Activated CD4-positive, CD25-positive, alpha-beta regulatory T cell treated with anti-CD3 and anti-CD28 coated beads, Interleukin-2, amount 50 U/mL, for 24 hours (primary cell): Measurements from ENCODE around the gene LY6G6D.

Experiments
- ATAC-seq, 2 donors: fragments of 150-1000 bp; cut with Tn5 transposase; one replicate each; pipeline ENCODE4 v1.10.0; 2021; ENCODE audit warnings: mild to moderate bottlenecking in 1 of 2, moderate library complexity in 1 of 2

LY6G6D gene

GRCh38 chr6:31715022-31715958 is at the start of gene LY6G6D:
LY6G6D (plus strand) TSS chr6:31715348; CDS start chr6:31715356, 8 bp downstream.
- ATAC-seq: no peak

- peak; percentile 89 for ATAC-seq
These were observed 49.4 kb upstream of the LY6G6D start, which contains the start of gene CSNK2B for GRCh38 chr6:31665501-31666336. CSNK2B (plus strand) TSS chr6:31666080; CDS start chr6:31666832, 752 bp downstream.

GRCh38 chr6:31666337-31666965 is 48.7 kb upstream of the LY6G6D start:
- ATAC-seq: no peak

DNA sequence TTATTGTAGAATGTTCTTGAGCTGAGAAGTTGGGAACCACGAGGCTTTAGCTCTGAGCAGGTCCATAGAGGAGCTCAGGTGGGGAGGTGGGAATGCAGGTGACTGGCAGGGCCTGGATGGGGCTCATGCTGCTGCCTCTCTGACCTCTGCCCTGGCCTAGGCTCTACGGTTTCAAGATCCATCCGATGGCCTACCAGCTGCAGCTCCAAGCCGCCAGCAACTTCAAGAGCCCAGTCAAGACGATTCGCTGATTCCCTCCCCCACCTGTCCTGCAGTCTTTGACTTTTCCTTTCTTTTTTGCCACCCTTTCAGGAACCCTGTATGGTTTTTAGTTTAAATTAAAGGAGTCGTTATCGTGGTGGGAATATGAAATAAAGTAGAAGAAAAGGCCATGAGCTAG is 45.5 kb upstream of the LY6G6D start, which contains the start of gene LY6G5B:
LY6G5B (plus strand) TSS at position 301 of the 400 bp plus-strand sequence. CDS start 975 bp downstream, outside the sequence.
- no peak for ATAC-seq

DNA sequence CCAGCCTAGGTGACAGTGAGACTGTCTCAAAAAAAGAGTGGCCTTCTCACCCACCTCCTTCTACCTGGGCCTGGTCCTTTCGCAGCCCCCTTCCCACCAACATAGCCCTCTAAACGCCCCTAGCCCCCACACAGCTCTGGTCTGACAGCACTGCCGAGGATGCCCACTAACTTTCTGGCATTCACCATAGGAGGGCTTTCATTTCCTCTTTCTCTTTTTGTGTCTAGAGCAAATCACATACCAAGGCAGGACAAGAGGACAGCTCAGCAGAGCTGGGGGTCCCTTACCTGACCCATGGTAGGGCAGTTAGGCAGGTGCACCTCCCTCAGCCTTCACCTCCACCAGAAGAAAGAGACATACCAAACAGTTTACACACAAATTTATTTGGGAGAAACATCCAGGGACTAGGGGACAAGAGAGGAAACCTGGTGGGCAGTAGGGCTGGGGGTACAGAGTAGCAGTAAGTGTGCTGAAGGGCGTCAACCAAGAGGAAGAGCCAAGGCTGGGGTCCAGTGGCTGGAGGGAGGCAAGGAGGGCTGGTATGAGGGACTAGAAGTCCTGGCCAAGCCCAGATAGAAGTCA is 38.7 kb upstream of the LY6G6D start:
- ATAC-seq: no peak

- no peak for ATAC-seq
These were observed 38.2 kb upstream of the LY6G6D start for GRCh38 chr6:31676904-31677303.

- ATAC-seq: no peak
These were observed 37.2 kb upstream of the LY6G6D start for GRCh38 chr6:31677955-31678354.

GRCh38 chr6:31680226-31681134 is 34.7 kb upstream of the LY6G6D start, which contains the start of gene LY6G5C:
LY6G5C (minus strand) TSS chr6:31681067; CDS start chr6:31680373, 694 bp downstream.
- ATAC-seq: peak; percentile 73 to 77

GRCh38 chr6:31681135-31681671 is 33.9 kb upstream of the LY6G6D start:
- ATAC-seq: peak; percentile 53 to 60

- no peak for ATAC-seq
These were observed 31.6 kb upstream of the LY6G6D start for GRCh38 chr6:31683591-31683990.

- no peak for ATAC-seq
These were observed 28.7 kb upstream of the LY6G6D start for GRCh38 chr6:31686483-31686882.

DNA sequence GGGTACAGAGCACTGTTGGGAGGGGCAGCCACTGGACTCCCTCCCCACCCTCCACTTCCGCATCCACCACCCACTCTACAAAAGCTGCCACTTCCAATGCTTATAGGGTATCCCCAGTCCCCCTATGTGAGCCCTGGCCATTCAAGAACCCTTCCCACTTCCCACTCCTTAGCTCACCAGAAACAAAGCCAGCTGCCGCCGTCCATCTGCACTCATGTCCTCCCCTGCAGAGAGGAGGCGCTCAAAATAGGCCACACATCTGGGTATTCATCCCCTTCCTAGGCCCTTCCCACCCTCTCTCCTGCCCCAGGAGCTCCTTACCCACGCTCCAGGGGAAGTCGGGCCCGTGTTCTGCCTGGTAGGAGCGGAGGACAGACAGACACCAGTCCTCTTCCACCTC is 27.8 kb upstream of the LY6G6D start:
- ATAC-seq: no peak

DNA sequence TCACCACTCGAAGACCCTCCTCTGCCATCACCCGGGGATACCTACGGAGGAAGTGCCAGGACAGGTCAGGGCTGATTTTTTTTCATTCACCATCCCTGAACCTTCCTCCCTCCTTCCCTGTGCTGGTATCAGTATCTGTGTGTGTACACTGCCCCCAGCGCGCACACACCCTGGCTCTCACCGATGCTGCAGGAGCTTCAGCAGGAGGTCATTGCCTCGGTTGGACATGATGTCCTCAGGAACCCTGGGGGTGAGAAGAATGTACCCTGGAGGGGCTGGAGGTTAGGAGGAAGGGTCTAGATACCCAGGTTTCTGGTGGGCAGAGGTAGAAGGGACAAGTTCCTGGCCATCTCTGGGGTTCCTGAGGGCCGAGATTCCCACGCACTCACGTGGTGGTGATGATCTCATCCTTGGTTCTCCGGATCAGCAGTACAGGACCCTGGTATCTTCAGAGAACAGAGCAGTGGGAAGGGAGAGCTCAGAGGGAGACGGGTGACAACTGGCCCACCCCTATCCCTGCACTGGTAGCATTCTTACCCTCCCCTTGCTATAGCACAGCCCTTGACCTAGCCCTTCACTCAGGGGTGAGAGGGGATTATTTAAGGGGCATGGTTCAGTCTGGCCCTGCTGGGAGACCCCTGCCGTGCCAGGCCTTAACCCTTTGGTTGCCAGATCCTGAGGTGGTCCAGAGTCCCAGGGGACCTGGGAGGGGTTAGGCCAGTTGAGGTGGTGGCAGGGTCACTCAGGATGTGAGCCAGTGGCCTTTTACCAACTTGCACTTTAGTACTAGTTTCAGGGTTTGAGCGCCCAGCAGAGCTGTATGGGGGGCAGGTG is 27.1 kb upstream of the LY6G6D start:
- no peak for ATAC-seq

- no peak for ATAC-seq
These were observed 25.7 kb upstream of the LY6G6D start for GRCh38 chr6:31689249-31690110.

DNA sequence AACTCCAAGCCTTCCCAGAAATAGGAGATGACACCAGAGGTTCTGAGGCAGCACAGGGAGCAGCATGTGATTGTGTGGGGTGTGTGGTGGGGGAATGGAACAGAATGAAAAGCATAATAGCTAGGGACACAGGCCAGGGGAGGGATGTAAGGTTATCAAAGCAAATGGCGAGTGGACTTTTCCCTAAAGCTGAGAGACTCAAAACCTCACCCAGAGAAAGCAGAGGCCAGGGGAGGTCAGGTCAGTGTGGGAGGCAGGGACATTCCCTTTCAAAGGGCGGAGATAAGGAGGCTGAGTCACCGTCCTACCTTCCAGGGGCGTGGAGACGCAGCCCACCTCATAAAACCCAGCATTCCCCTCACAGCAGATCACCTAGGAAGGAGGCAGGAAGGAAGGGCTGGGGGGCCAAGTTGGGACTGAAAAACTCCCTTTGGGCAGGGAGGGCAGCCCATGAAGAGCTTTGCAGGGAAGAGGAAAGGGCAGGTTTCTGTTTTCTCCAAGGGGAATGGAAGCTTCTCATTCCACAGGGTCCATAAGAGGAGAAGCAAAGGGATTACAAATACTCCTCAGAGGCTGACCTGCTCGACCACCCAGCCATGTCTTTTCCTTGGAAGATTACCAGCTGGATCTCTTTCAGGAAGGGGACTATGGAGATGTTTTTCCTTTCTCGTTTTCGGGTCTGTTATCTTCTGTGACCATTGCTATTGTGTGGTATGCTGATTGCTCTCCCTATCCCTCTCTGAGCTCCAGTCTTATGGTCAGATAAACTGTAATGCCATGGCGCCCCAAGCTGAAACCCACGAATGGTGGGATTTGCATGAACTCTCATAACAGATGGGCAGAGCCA is 24.7 kb upstream of the LY6G6D start:
- ATAC-seq: no peak

GRCh38 chr6:31691078-31691463 is 24.1 kb upstream of the LY6G6D start:
- no peak for ATAC-seq

DNA sequence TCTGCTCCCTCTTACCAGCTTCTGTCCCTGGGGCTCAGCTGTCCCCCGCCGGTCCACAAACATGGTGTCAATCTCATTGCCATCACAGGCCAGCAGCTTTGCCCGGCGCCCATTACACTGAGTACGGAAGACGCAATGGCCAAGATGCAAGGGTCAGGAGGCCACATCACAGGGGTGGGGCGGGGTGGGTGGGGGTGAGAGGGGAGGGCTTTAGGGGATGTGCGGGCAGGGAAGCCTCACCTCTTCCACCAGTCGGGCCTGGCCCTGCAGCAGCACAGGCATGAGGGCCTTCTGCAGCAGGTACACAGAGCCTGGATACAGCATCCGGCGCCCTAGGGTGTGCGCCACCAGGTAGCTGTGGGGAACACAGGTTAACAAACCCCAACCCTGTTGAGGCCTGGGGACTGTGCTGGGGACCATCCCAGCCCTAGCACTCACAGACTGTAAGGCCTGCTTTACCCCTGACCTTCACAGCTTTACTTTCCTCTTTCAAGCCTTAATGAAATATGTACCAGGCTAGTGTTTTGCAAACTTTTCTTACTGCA is 23.5 kb upstream of the LY6G6D start:
- no peak for ATAC-seq

- ATAC-seq: no peak
These were observed 22.8 kb upstream of the LY6G6D start for GRCh38 chr6:31692353-31692752.
